NK-92 treated with Interleukin-12 subunit alpha and Interleukin-12 subunit beta, amount 100 ng/mL, for 24 hours (cell line): ENCODE results near the gene RET.
"Not testable (repeated sequence)": the region's sequence is repeated elsewhere in the genome, so short reads cannot be mapped to it uniquely, and the experiment has no call there.

ENCODE experiments used
- DNase-seq: peaks from one replicate; lab custom pipeline; 2025; lab: John Stamatoyannopoulos, UW

The RET gene

GRCh38 chr10:43135656-43136055 is 58.8 kb downstream of the RET start:
- no peak for DNase-seq

- DNase-seq: no peak
Measured at GRCh38 chr10:43136432-43136831, 59.6 kb downstream of the RET start.

DNA sequence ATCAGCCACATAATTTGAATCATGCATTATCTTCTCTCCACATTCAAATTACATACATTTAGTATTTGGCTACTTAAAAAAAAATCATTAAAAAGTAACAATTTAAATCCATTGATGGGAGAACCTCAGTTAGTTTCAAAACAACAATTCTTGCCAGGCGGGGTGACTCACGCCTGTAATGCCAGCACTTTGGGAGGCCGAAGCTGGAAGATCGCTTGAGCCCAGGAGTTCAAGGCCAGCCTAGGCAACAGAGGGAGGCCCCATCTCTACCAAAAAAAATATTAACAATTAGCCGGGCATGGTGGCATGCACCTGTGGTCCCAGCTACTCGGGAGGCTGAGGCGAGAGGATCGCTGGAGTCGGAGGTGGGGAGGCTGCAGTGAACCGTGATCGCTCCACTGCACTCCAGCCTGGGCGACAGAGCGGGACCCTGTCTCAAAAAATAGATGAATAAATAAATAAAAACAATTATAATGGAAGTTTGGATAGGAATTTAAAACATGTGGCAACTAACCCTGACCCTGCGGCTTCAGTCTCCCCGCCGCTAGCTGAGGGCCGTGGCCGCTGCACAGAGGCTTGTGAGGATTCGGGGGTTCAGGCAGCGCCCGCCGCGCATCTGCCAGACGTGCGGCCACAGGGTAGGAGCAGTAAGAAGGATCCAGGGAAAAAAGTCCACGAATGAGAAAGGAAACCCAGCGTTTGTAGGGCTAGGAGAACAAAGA is 60.3 kb downstream of the RET start:
- no peak for DNase-seq

DNA sequence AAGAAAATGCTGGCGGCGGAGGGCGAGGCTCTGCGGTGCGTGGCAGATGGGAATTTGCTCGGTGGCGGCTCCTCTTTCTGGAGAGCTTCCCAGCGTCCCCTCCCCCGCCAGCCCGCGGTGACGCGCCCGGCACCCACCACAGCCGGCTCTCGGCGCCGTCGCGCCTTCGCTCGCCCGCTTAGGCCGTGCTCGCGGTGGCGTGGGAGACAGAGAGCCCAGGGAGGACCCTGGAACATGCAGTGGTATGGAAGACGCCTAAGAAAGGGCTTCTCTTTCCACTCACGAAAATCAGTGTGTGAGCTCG is 60.8 kb downstream of the RET start:
- DNase-seq: no peak

- peak; percentile 79 for DNase-seq
Measured at GRCh38 chr10:43138021-43138756, 61.3 kb downstream of the RET start, which contains the start of gene CSGALNACT2. Gene CSGALNACT2 (plus strand): TSS chr10:43138445. CDS start chr10:43155150, 16,705 bp downstream.

GRCh38 chr10:43138757-43139241 is 61.9 kb downstream of the RET start:
- peak; percentile 62 for DNase-seq

DNA sequence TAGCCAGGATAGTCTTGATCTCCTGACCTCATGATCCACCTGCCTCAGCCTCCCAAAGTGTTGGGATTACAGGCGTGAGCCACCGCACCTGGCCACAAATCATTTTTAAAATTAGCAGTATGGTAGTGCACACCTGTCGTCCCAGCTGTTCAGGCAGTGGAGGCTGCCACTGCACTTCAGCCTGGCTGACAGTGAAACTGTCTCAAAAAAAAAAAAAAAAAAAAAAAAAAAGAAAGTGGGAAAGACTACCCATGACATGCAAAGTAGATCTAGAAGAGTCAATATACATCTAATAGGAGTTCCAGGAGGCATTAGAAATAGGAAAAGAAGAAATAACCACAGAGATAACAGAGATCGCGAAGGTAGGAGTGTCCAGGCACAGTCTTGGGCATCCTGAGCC is 64.6 kb downstream of the RET start:
- DNase-seq: no peak

DNA sequence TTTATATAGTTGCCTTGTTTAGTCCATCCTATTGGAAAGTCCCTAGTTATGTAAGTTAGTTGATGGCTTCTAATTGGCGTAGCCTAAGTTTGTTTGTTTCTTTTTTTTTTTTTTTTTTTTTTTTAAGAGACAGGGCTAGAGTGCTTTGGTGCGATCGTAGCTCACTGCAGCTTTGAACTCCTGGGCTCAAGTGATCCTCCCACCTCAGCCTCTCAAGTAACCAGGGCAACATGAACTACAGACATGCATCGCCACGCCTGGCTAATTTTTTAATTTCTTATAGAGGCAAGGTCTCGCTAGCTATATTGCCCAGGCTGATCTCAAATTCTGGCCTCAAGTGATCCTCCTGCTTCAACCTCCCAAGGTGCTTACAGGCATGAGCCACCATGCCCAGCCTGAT is 68.4 kb downstream of the RET start:
- DNase-seq: no peak

GRCh38 chr10:43145936-43146335 is 69.1 kb downstream of the RET start:
- not testable (repeated sequence) for DNase-seq

DNA sequence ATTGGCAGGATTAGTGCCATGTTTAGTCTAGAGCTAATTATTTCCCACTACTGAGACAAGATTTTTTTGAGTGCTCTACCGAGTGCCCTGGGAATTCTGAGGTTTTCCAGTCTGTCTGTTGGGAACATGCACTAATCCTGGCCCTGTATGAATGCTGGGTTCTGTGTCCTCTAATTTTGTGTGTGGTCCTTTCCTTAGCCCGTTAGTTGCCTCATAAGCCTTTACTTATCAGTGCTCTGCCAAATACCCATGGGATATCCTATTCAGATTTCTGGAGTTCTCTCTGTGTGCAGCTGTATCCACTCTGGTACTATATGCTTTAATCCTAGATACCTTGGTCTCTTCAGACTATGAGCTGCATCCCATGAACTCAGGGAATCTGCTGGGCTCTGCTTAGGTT is 74.5 kb downstream of the RET start:
- no peak for DNase-seq

DNA sequence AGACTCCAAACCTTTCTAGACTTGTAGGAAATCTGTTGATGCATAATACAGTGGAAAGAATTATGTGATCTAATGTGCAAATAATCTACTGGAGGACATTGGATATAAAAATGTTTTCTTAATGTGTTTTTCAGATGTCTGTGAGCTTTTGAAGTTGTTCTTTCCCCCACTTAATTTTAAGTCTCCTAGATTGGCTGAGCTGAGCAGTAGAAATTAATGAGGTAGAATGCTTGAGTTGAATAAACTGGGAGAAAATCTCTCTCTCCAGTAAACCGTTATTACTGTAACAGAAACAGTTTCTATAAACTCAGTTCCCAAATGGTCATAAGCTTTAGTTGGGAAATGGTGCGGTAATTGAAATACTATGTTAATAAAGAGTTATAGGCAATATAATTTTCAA is 77.0 kb downstream of the RET start:
- no peak for DNase-seq

- DNase-seq: no peak
Measured at GRCh38 chr10:43155221-43155620, 78.4 kb downstream of the RET start.

DNA sequence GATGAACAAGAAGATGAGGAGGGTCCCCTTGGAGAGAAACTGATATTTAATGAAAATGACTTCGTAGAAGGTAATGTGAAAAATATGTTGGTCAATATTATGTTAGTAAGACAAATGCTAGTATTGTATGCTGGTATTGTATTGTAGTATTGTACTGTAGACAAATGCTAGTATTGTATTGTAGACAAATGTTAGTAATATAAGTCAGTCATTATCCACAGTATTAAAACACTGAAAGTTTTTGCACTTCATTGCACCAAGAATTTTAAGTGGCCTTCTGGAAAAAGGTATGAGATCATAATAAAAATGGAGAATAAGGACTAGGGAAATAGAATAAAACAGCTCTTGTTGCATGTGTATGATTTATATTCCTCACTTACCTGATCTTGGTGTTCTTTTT is 78.9 kb downstream of the RET start:
- no peak for DNase-seq

- no peak for DNase-seq
Measured at GRCh38 chr10:43156590-43157341, 79.9 kb downstream of the RET start.

DNA sequence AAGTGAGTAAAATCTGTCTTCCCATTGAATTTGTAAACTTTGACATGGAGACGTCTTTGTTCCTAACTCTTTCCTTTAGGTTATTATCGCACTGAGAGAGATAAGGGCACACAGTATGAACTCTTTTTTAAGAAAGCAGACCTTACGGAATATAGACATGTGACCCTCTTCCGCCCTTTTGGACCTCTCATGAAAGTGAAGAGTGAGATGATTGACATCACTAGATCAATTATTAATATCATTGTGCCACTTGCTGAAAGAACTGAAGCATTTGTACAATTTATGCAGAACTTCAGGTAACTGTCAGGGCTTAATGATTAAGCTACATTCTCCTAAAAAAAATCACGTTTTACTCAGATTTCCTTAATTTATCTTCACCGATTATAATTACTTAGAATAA is 81.8 kb downstream of the RET start:
- DNase-seq: no peak

DNA sequence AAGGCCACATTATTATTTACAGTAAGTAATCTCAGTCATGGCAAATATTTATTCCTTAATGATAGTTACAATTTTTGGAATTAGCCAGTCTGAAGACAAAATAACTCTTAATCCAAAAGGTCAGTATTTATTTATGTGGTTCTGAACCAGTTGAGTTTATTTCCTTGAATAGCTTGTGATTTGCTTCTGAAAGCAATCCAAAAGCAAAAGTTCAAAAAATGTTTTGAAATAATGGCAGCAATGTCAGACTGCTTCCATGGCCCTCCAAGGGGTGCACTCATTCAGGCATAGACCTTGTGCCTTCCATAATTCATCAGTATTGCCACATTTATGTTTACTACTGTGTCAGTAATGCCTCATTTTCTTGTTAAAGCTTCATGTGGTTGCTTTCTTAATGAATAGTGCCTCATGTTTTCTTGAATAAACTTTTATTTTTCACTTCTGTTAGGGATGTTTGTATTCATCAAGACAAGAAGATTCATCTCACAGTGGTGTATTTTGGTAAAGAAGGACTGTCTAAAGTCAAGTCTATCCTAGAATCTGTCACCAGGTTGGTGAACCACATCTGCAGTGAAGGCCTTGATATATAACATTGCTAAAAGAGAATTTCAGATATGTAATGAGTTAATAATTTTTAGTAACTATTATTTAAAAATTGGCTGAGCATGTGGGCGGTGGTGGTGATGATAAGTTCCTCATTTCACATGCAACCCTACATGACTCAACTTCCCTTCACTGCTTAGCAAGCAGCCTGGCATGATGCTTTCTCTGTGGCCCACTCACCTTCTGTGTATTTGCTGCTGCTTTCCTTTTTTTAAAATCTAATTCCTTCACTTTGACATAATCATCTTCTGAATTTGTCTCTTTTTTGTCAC is 83.4 kb downstream of the RET start:
- peak; percentile 36 for DNase-seq

- DNase-seq: no peak
Measured at GRCh38 chr10:43160921-43161255, 84.0 kb downstream of the RET start.

DNA sequence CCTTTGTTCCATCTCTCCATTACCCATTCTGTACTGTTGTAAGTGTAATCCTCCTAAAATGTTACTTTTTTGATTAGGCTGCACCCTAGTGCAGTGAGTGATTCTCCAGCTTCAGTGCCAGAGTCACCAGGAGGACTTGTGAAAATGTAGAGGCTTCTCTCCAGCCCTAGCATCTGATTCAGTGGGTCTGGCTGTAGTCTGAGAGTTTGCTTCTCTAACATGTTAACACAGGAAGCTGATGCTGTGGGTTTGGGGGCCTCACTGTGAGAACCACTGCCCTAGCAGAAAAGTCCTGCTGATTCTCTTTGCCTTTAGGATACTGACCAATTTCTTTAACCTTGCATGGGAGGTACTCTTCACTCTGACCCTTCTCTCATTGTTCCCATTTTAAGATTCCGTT is 85.7 kb downstream of the RET start:
- peak; percentile 41 for DNase-seq

GRCh38 chr10:43166207-43166879 is 89.5 kb downstream of the RET start:
- DNase-seq: no peak

DNA sequence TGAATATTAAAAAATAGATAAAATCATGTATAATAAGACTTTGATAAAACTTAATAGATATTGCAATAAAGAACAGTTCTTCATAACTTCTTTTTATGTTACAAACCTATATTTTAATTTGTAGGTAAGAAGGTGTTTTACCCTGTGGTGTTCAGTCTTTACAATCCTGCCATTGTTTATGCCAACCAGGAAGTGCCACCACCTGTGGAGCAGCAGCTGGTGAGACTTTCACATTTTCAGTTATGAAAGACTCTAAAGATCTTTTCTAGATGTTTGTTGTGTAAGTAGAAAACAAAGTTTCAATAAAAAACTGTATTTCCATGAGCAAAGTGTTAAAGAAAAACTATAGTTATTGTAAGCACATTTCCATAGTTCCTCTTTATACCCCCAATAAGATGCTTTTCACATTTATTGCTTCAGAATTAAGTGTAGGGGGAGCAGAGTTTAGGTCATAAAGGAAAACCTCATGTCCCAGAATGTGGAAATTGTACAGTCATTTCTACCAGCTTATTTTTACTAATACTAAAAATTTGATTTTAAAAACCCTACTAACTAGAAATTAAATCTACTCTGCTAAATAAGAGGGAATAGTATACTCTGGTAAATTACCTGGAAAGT is 90.1 kb downstream of the RET start:
- no peak for DNase-seq

- no peak for DNase-seq
Measured at GRCh38 chr10:43167498-43167889, 90.6 kb downstream of the RET start.
